Endothelial cell (in vitro differentiated cells): Measurements from ENCODE around the gene FRMD4A. TPM values are rescaled to one million over a fixed set of nuclear protein-coding genes. Genes with fewer than 3 reads are reported as not detected.

Source experiments
- DNase-seq: peaks from one replicate; pipeline ENCODE4 v3.0.0; 2021; ENCODE audit warnings: low spot score
- H3K27ac Mint-ChIP-seq: one replicate; pipeline ENCODE4 v1.8.0; 2021; ENCODE audit warnings: mixed read lengths, inconsistent platforms; ENCODE audit not compliant: unreplicated experiment
- H3K27me3 Mint-ChIP-seq: one replicate; pipeline ENCODE4 v1.8.0; 2021; ENCODE audit warnings: mild to moderate bottlenecking, moderate library complexity, mixed read lengths, inconsistent platforms; ENCODE audit not compliant: unreplicated experiment
- H3K36me3 Mint-ChIP-seq: one replicate; pipeline ENCODE4 v1.8.0; 2021; ENCODE audit warnings: mild to moderate bottlenecking, low read depth, mixed read lengths, inconsistent platforms; ENCODE audit not compliant: unreplicated experiment
- H3K4me1 Mint-ChIP-seq: one replicate; pipeline ENCODE4 v1.8.0; 2021; ENCODE audit warnings: mild to moderate bottlenecking, mixed read lengths, inconsistent platforms; ENCODE audit not compliant: unreplicated experiment
- H3K4me3 Mint-ChIP-seq: one replicate; pipeline ENCODE4 v1.8.0; 2021; ENCODE audit warnings: mild to moderate bottlenecking, mixed read lengths, inconsistent platforms; ENCODE audit not compliant: unreplicated experiment
- H3K9me3 Mint-ChIP-seq: one replicate; pipeline ENCODE4 v1.8.0; 2021; ENCODE audit warnings: mixed read lengths, inconsistent platforms; ENCODE audit not compliant: unreplicated experiment
- long read RNA-seq: library from polyadenylated mRNA; unstranded; transcript quantifications from one replicate; pipeline ENCODE4 v2.0.0, GENCODE V29; 2020; ENCODE audit not compliant: unreplicated experiment
- total RNA-seq: library from RNA; stranded (reverse); fragmentation: NEBNext Ultra II Directional; extraction: Animal tissue kit (Norgen Biotek cat#: 25700); gene quantifications from one replicate; pipeline ENCODE4 v1.2.1, GENCODE V29; 2021; ENCODE audit not compliant: unreplicated experiment
- TF ChIP-seq, protein P1 (sequence below): fragments of 200-600 bp; sonication (generic); IDR thresholded peaks from one replicate; pipeline ENCODE4 v1.5.0; 2021; ENCODE audit warnings: antibody characterized with exemption; ENCODE audit not compliant: unreplicated experiment

FRMD4A gene
- total RNA-seq: 68.9 TPM
- long read RNA-seq, partial matches to known transcripts: 2 of 6 reads
- long read RNA-seq, other reads (novel, unspliced or antisense): 2 of 6 reads

DNA sequence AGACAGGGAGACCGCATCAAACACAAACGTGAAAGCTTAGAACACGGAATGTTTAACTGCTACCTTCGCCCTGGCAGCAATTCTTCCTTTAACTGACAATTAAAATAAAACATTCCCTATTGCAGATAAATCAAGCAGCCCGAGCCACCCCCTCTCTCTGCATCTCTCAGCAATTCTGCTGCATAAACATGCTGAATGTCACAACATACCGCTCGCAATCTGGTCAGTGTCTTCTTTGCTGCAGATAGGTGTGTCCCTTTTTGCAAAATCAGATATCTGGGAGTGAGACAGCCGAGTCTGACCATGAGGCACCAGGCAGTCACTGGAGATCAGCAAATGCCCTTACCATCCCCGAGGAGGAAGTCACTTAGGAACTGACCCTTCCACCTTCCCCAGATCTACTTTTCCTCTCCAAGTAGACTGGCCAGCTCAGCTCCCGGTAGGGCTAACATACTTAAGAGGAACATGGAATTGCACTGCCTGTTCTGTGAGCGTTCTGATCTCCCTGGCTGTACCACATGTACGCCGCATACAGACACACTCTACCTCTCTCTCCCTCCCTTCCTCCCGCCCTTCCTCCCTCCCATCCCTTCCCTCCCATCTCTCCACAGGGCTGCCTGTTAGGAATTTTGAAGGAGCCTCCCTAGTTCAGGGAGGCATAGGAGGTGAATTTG is at the start of gene FRMD4A:
TSS of gene FRMD4A (minus strand) at position 537 of the 674 bp plus-strand sequence.
- no peak for DNase-seq
- no peaks in the 10 kb centered on the region for H3K9me3 Mint-ChIP-seq

DNA sequence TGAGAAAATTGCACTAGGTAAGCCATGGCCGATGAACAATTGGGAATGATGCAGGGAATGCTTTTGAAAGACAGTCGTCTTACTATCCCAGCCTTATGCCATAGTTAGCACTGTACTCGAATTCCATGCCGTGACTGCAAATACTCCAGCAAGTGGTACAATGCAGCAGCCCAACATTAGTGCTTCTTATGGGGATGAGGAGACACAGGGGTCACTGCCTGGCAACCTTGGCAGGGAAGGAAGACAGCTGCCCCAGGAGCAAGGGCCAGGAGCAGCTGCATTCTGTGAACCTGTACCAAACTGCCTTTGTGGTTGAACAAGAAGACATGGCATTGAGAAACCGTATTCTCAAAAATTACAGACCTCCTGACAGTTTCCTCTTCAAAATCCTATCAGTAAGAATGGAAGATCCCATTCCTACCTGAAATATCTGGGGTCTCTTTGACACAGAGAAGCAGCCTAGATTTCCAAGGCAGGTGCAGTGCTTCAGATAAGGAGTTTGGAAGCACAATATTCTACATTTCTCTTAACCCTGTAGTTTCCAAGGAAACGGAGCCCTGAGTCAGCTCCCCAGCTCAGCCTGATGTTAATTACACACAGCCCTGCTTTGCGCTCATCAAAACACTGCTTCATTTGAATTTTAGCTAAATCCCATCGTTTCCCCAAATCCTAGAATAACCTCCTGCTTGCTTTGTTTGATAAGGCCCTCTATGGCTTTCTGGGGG is 49.0 kb upstream of the FRMD4A start:
- no peak for DNase-seq
- Mint-ChIP-seq H3K4me1 (peaks cover 13% of the 10 kb centered on the region), H3K27me3 (peaks cover 6% of the 10 kb centered on the region), H3K9me3 (no peaks in the 10 kb centered on the region), H3K4me3 (no peak overlapping the region), H3K27ac (no peak overlapping the region), H3K36me3 (no peaks in the 10 kb centered on the region)
- TF ChIP-seq, protein P1, sequence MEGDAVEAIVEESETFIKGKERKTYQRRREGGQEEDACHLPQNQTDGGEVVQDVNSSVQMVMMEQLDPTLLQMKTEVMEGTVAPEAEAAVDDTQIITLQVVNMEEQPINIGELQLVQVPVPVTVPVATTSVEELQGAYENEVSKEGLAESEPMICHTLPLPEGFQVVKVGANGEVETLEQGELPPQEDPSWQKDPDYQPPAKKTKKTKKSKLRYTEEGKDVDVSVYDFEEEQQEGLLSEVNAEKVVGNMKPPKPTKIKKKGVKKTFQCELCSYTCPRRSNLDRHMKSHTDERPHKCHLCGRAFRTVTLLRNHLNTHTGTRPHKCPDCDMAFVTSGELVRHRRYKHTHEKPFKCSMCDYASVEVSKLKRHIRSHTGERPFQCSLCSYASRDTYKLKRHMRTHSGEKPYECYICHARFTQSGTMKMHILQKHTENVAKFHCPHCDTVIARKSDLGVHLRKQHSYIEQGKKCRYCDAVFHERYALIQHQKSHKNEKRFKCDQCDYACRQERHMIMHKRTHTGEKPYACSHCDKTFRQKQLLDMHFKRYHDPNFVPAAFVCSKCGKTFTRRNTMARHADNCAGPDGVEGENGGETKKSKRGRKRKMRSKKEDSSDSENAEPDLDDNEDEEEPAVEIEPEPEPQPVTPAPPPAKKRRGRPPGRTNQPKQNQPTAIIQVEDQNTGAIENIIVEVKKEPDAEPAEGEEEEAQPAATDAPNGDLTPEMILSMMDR: no peak

More for the DNA sequence above, at the start of gene FRMD4A:
- H3K36me3 Mint-ChIP-seq: no peaks in the 10 kb centered on the region
- H3K27ac Mint-ChIP-seq: no peak within 1 kb of the TSS
- TF ChIP-seq, protein P1: no peak
- H3K27me3 Mint-ChIP-seq: peaks cover 2% of the 10 kb centered on the region
- no peak within 1 kb of the TSS for H3K4me3 Mint-ChIP-seq
- H3K4me1 Mint-ChIP-seq: peaks cover 6% of the 10 kb centered on the region

- DNase-seq: no peak
- H3K4me1 Mint-ChIP-seq: peaks cover 13% of the 10 kb centered on the region
- TF ChIP-seq, protein P1: no peak
- peaks cover 6% of the 10 kb centered on the region for H3K27me3 Mint-ChIP-seq
- H3K27ac Mint-ChIP-seq: no peak overlapping the region
- no peaks in the 10 kb centered on the region for H3K9me3 Mint-ChIP-seq
- H3K36me3 Mint-ChIP-seq: no peaks in the 10 kb centered on the region
- no peak overlapping the region for H3K4me3 Mint-ChIP-seq
These were observed 47.8 kb upstream of the FRMD4A start for GRCh38 chr10:14378387-14378960.

GRCh38 chr10:14377591-14378175 is 47.0 kb upstream of the FRMD4A start:
- TF ChIP-seq, protein P1: no peak
- peaks cover 11% of the 10 kb centered on the region for H3K27me3 Mint-ChIP-seq
- H3K36me3 Mint-ChIP-seq: no peaks in the 10 kb centered on the region
- no peak overlapping the region for H3K4me3 Mint-ChIP-seq
- H3K27ac Mint-ChIP-seq: no peak overlapping the region
- DNase-seq: no peak
- H3K9me3 Mint-ChIP-seq: no peaks in the 10 kb centered on the region
- peaks cover 15% of the 10 kb centered on the region for H3K4me1 Mint-ChIP-seq
